ENCODE results near the gene CCDC85A. TPM values are rescaled to one million over a fixed set of nuclear protein-coding genes. Genes with fewer than 3 reads are reported as not detected.

Gene CCDC85A
- total RNA-seq, 6 experiments from 2014 or later = 0.07 to 0.31 (median 0.14) TPM; not detected in 1

DNA sequence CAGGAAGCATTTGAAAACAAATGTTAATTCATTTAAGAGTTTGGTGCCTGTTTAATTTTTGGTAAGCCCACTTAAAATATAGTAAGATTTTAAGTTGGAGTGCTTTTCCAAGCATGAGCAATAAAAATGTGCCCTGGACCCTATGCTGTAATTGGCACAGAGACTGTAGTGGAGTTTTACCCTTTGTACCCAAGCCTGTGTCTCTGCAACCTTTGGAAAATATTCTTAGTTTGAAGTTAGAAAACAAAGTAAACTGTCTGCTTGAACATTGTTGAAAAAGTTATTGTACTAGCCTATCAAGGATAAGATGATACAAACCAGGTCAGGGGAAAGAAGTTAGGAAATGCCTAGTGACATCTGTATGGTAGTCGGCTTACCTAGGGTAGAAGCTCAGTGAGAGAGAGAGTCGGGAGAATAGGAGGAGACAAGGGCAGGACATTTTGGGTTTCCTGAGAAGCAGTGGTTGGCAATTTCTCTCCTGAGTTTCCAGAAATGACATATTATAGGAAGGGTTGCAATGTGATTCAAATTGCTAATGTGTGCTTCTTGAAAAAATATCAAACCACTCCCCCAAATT is 66.5 kb downstream of the CCDC85A start:
- Histone ChIP-seq H3K27me3 (no peaks in the 10 kb centered on the region), H3K4me3 (no peak overlapping the region)
- intact Hi-C loops (cut with DNase I) = no loop called here

DNA sequence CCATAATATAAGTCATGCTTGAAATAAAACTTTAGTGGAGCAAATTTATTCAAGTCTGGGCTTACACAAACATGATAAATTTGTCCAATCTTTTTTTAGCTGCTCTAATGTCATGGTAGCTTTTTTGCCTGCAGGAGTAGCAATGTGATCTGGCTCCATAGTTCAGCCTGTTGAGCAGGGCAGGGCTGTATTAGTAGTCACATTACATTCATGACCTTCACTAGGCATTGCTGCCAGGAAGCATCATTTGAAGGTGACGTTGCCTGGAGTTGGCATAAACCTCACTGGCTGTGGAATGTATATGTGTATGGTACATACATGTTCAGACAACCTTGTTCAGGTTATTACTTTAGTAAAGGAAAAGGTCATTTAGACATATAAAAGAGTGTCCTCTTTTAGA is 76.6 kb downstream of the CCDC85A start:
- WGBS (ENCODE audit: insufficient coverage, low coverage, low lambda C conversion rate, missing lambda C conversion rate) = 50% methylated on average over 1 of the region's 1 CpG
- Histone ChIP-seq H3K27ac (no peak overlapping the region), H3K4me3 (no peak overlapping the region), H3K27me3 (no peaks in the 10 kb centered on the region), H3K36me3 (no peaks in the 10 kb centered on the region), H3K9me3 (no peaks in the 10 kb centered on the region), H3K4me1 (no peaks in the 10 kb centered on the region)
- TF ChIP-seq, protein P1, sequence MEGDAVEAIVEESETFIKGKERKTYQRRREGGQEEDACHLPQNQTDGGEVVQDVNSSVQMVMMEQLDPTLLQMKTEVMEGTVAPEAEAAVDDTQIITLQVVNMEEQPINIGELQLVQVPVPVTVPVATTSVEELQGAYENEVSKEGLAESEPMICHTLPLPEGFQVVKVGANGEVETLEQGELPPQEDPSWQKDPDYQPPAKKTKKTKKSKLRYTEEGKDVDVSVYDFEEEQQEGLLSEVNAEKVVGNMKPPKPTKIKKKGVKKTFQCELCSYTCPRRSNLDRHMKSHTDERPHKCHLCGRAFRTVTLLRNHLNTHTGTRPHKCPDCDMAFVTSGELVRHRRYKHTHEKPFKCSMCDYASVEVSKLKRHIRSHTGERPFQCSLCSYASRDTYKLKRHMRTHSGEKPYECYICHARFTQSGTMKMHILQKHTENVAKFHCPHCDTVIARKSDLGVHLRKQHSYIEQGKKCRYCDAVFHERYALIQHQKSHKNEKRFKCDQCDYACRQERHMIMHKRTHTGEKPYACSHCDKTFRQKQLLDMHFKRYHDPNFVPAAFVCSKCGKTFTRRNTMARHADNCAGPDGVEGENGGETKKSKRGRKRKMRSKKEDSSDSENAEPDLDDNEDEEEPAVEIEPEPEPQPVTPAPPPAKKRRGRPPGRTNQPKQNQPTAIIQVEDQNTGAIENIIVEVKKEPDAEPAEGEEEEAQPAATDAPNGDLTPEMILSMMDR (IDR thresholded peaks at IDR 0.05) = no peak
- TF ChIP-seq POLR2A (IDR thresholded peaks at IDR 0.05) = no peak
- no peak for DNase-seq
- no peak for ATAC-seq
- intact Hi-C loops (cut with DNase I) = no loop called here

More for the DNA sequence above, 66.5 kb downstream of the CCDC85A start:
- TF ChIP-seq POLR2A (IDR thresholded peaks at IDR 0.05) = no peak
- TF ChIP-seq, protein P1 (IDR thresholded peaks at IDR 0.05) = no peak
- Histone ChIP-seq H3K9me3 (no peaks in the 10 kb centered on the region), H3K4me1 (peaks cover 0 to 6% (median 3%) of the 10 kb centered on the region in 4 donors), H3K36me3 (no peaks in the 10 kb centered on the region), H3K27ac (no peak overlapping the region)
- DNase-seq = no peak
- WGBS (ENCODE audit: insufficient coverage, low coverage, low lambda C conversion rate, missing lambda C conversion rate) = 36% methylated on average over 2 of the region's 2 CpGs
- peak; percentile 72 to 87 (median 80) for ATAC-seq

DNA sequence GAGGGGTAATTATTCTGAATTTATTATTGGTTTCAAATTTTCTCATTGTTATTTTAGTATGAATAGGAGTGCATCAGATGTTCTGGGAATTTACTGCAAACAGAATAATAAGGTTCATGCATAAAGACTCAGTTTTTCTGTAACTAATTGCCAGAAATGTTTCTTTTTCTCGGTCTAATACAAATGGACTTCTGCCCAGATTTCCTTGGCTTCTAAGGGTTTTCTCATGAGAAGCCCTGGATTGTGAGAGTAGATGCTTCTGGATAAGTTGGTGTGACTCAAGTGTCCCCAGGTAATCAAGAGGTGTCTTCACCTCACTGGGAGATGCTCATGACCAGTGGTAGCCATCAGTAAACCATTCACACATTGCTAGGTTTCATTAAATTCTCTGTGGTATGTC is 78.5 kb downstream of the CCDC85A start:
- Histone ChIP-seq H3K9me3 (no peaks in the 10 kb centered on the region), H3K36me3 (no peaks in the 10 kb centered on the region), H3K27ac (no peak overlapping the region), H3K4me1 (no peaks in the 10 kb centered on the region), H3K27me3 (no peaks in the 10 kb centered on the region), H3K4me3 (no peak overlapping the region)
- intact Hi-C loops (cut with DNase I) = no loop called here
- WGBS (ENCODE audit: insufficient coverage, low coverage, low lambda C conversion rate, missing lambda C conversion rate) = 60% methylated on average over 1 of the region's 1 CpG
- DNase-seq (no peak), ATAC-seq (no peak)
- no peak for TF ChIP-seq POLR2A (IDR thresholded peaks at IDR 0.05)
- TF ChIP-seq, protein P1 (IDR thresholded peaks at IDR 0.05) = no peak

DNA sequence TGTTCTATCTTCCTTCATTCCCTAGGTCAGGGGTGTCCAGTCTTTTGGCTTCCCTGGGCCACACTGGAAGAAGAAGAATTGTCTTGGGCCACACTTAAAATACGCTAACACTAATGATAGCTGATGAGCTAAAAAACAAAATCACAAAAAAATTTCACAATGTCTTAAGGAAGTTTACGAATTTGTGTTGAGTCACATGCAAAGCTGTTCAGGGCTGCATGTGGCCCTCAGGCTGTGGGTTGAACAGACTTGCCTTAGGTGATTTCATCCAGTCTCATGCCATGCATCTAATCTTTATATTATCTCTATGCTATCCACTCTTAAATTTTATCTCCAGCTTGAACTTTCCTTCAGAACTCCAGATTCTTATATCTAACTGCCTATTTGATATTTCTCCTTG is 80.1 kb downstream of the CCDC85A start:
- TF ChIP-seq, protein P1 (IDR thresholded peaks at IDR 0.05) = no peak
- no peak for TF ChIP-seq POLR2A (IDR thresholded peaks at IDR 0.05)
- DNase-seq = no peak
- no peak for ATAC-seq
- Histone ChIP-seq H3K4me3 (no peak overlapping the region), H3K27me3 (no peaks in the 10 kb centered on the region), H3K27ac (no peak overlapping the region), H3K4me1 (no peaks in the 10 kb centered on the region), H3K36me3 (no peaks in the 10 kb centered on the region), H3K9me3 (no peaks in the 10 kb centered on the region)
- intact Hi-C loops (cut with DNase I) = no loop called here
- 79% methylated on average over 2 of the region's 2 CpGs for WGBS (ENCODE audit: insufficient coverage, low coverage, low lambda C conversion rate, missing lambda C conversion rate)
